Neuronal stem cell (in vitro differentiated cells): ENCODE measurements around the gene CBX3.

Experiments
- DNase-seq: peaks from one replicate; pipeline ENCODE4 v3.0.0-alpha.2; 2013; ENCODE audit warnings: low spot score
- H2AFZ ChIP-seq: one replicate; pipeline ENCODE4 v1.6.1; 2013; ENCODE audit warnings: mild to moderate bottlenecking, low read length, inconsistent platforms
- H2AK5ac ChIP-seq: 2 replicates; pipeline ENCODE4 v1.6.1; 2013; ENCODE audit warnings: low read depth, mild to moderate bottlenecking, inconsistent platforms, low read length, moderate library complexity, mixed read lengths
- H2BK120ac ChIP-seq: 2 replicates; pipeline ENCODE4 v1.6.1; 2013; ENCODE audit warnings: low read depth, mild to moderate bottlenecking, inconsistent platforms, low read length, moderate library complexity, mixed read lengths
- H2BK12ac ChIP-seq: one replicate; pipeline ENCODE4 v1.6.1; 2013; ENCODE audit warnings: low read length, inconsistent platforms
- H2BK15ac ChIP-seq: 2 replicates; pipeline ENCODE4 v1.6.1; 2013; ENCODE audit warnings: mild to moderate bottlenecking, low read length, inconsistent platforms, mixed read lengths
- H2BK5ac ChIP-seq: one replicate; pipeline ENCODE4 v1.6.1; 2013; ENCODE audit warnings: inconsistent platforms, mild to moderate bottlenecking, low read length, moderate library complexity
- H3K14ac ChIP-seq: one replicate; pipeline ENCODE4 v1.6.1; 2013; ENCODE audit warnings: low read length, inconsistent platforms
- H3K18ac ChIP-seq: 2 replicates; pipeline ENCODE4 v1.6.1; 2013; ENCODE audit warnings: low read length, inconsistent platforms
- H3K23ac ChIP-seq: 2 replicates; pipeline ENCODE4 v1.6.1; 2013; ENCODE audit warnings: low read depth, mild to moderate bottlenecking, mixed read lengths, low read length, inconsistent platforms; ENCODE audit not compliant: poor library complexity
- H3K27ac ChIP-seq: replicated peaks from 3 replicates; pipeline ENCODE4 v1.5.1; 2013; ENCODE audit warnings: low read length, inconsistent platforms
- H3K27me3 ChIP-seq, 3 experiments: 2 replicates each; pipeline ENCODE4 v1.6.1; 2013; ENCODE audit warnings: low read length in 3 of 3, mild to moderate bottlenecking in 2 of 3, inconsistent platforms in 1 of 3, low read depth in 1 of 3, mixed read lengths in 1 of 3, moderate library complexity in 1 of 3; ENCODE audit not compliant: control insufficient read depth in 3 of 3, insufficient read depth in 3 of 3
- H3K36me3 ChIP-seq, 2 donors: replicated peaks in 1 of 2; 2 replicates each; pipeline ENCODE4 v1.6.1; 2013; ENCODE audit warnings: low read length in 2 of 2; ENCODE audit not compliant: control insufficient read depth in 2 of 2, insufficient read depth in 2 of 2
- H3K4ac ChIP-seq: 2 replicates; pipeline ENCODE4 v1.6.1; 2013; ENCODE audit warnings: inconsistent platforms, mild to moderate bottlenecking, low read length, moderate library complexity
- H3K4me1 ChIP-seq, 2 donors: 1 replicate in 1 of 2; 2 replicates in 1 of 2; pipeline ENCODE4 v1.6.1; 2013; ENCODE audit warnings: low read length in 2 of 2, low read depth in 1 of 2; ENCODE audit not compliant: control insufficient read depth in 2 of 2, insufficient read depth in 1 of 2
- H3K4me2 ChIP-seq: one replicate; pipeline ENCODE4 v1.6.1; 2013; ENCODE audit warnings: mild to moderate bottlenecking, low read length, inconsistent platforms; ENCODE audit not compliant: insufficient read depth, poor library complexity, severe bottlenecking
- H3K4me3 ChIP-seq, 2 donors: 2 replicates each; pipeline ENCODE4 v1.5.1; 2013; ENCODE audit warnings: low read length in 2 of 2, mild to moderate bottlenecking in 2 of 2, inconsistent platforms in 1 of 2, moderate library complexity in 1 of 2
- H3K79me1 ChIP-seq: one replicate; pipeline ENCODE4 v1.6.1; 2013; ENCODE audit warnings: low read depth, mild to moderate bottlenecking, inconsistent platforms, low read length, moderate library complexity
- H3K9ac ChIP-seq: one replicate; pipeline ENCODE4 v1.6.1; 2013; ENCODE audit warnings: mild to moderate bottlenecking, low read depth, low read length, inconsistent platforms; ENCODE audit not compliant: poor library complexity
- H3K9me3 ChIP-seq, 2 donors: replicated peaks in 1 of 2; 2 replicates each; pipeline versions ENCODE3 to v1.6.1; 2013; ENCODE audit warnings: low read length in 2 of 2, mild to moderate bottlenecking in 2 of 2, inconsistent platforms in 1 of 2, low read depth in 1 of 2, mixed read lengths in 1 of 2, moderate library complexity in 1 of 2; ENCODE audit not compliant: control insufficient read depth in 2 of 2, insufficient read depth in 1 of 2
- H4K8ac ChIP-seq: one replicate; pipeline ENCODE4 v1.6.1; 2013; ENCODE audit warnings: low read depth, mild to moderate bottlenecking, inconsistent platforms, low read length, moderate library complexity
- H4K91ac ChIP-seq: one replicate; pipeline ENCODE4 v1.6.1; 2013; ENCODE audit warnings: low read length, low read depth, mild to moderate bottlenecking, inconsistent platforms; ENCODE audit not compliant: poor library complexity
- WGBS, 2 donors: extraction: QIAGEN DNeasy Blood & Tissue Kit; methylation state at CpG; one replicate each; pipeline ENCODE4 v1.1.7; 2013; ENCODE audit warnings: missing lambda C conversion rate in 2 of 2, mixed read lengths in 1 of 2; ENCODE audit not compliant: insufficient read length in 2 of 2, insufficient replicate concordance in 1 of 2; ENCODE audit errors: extremely low coverage in 2 of 2; 5-methylcytosine and 5-hydroxymethylcytosine counted together

Gene CBX3

DNA sequence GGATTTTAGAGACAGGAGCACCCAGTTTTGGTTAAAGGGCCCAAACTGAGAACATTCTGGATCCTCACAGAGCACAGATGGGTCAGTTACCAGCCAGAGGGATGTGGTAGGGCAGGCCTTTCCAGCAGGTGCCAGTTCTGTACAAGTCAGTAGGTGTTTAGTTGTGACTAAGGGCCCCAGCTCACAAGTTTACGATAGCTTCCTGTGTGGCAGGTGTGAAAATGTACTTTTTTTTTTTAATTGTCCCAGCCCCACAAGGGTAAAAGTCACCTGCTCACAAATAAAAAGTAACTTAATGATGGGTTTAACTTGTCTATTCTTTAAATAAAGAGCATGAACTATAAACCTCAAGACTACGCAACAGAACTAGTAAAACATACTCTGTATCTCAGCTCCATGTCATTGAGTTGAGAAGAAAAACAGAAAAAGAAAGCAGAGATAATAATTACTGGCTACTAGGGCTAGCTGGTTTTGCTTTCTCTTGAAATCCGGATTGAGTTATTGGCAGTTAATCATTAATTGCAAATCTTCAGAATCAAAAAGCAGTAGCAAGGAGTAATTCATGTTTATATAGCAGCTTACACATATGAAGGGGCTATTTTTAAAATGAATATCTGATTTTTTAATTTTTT, 34.1 kb upstream of the CBX3 start:
- no CpG with 5 or more reads among the region's 3 CpGs for WGBS, 2 donors
- Histone ChIP-seq H2BK120ac (no peak overlapping the region), H3K27ac (no peak overlapping the region), H3K18ac (no peak overlapping the region), H2BK5ac (no peak overlapping the region), H3K9ac (no peak overlapping the region), H4K8ac (no peak overlapping the region), H2AFZ (no peak overlapping the region), H3K4me2 (no peak overlapping the region), H3K14ac (no peak overlapping the region), H4K91ac (no peak overlapping the region), H3K79me1 (no peaks in the 10 kb centered on the region), H2AK5ac (no peak overlapping the region), H3K27me3 (no peaks in the 10 kb centered on the region), H3K23ac (no peak overlapping the region), H3K36me3 (no peaks in the 10 kb centered on the region), H3K9me3 (no peaks in the 10 kb centered on the region), H3K4me3 (no peak overlapping the region), H2BK12ac (no peak overlapping the region), H3K4ac (no peak overlapping the region), H2BK15ac (no peak overlapping the region), H3K4me1 (peaks cover 0 to 2% of the 10 kb centered on the region in 2 donors)
- DNase-seq = no peak

- H3K18ac ChIP-seq = no peak overlapping the region
- H3K4me2 ChIP-seq = no peak overlapping the region
- H2BK15ac ChIP-seq = no peak overlapping the region
- H2BK120ac ChIP-seq = no peak overlapping the region
- no peaks in the 10 kb centered on the region for H3K9me3 ChIP-seq
- no peak overlapping the region for H3K9ac ChIP-seq
- H3K23ac ChIP-seq = no peak overlapping the region
- WGBS, 2 donors = no CpG with 5 or more reads among the region's 6 CpGs
- no peak overlapping the region for H3K4me3 ChIP-seq
- no peaks in the 10 kb centered on the region for H3K79me1 ChIP-seq
- H3K4me1 ChIP-seq = peaks cover 0 to 2% of the 10 kb centered on the region in 2 donors
- H2AK5ac ChIP-seq = no peak overlapping the region
- no peaks in the 10 kb centered on the region for H3K27me3 ChIP-seq
- H3K27ac ChIP-seq = no peak overlapping the region
- DNase-seq = no peak
- H2AFZ ChIP-seq = no peak overlapping the region
- H4K91ac ChIP-seq = no peak overlapping the region
- H3K14ac ChIP-seq = no peak overlapping the region
- no peak overlapping the region for H2BK12ac ChIP-seq
- no peak overlapping the region for H2BK5ac ChIP-seq
- no peak overlapping the region for H4K8ac ChIP-seq
- H3K4ac ChIP-seq = no peak overlapping the region
- no peaks in the 10 kb centered on the region for H3K36me3 ChIP-seq
Observed at GRCh38 chr7:26168458-26169023, 33.0 kb upstream of the CBX3 start.

- Histone ChIP-seq H3K79me1 (no peaks in the 10 kb centered on the region), H3K18ac (no peak overlapping the region), H2BK12ac (no peak overlapping the region), H3K14ac (no peak overlapping the region), H3K4me3 (no peak overlapping the region), H3K27me3 (no peaks in the 10 kb centered on the region), H4K8ac (no peak overlapping the region), H2AFZ (no peak overlapping the region), H2AK5ac (peak overlapping the region; percentile 37), H3K27ac (no peak overlapping the region), H3K4me1 (peaks cover 0 to 2% of the 10 kb centered on the region in 2 donors), H3K4ac (no peak overlapping the region), H2BK15ac (no peak overlapping the region), H4K91ac (no peak overlapping the region), H3K4me2 (no peak overlapping the region), H3K9ac (no peak overlapping the region), H2BK120ac (no peak overlapping the region), H2BK5ac (no peak overlapping the region), H3K36me3 (no peaks in the 10 kb centered on the region), H3K23ac (peak overlapping the region; percentile 65), H3K9me3 (no peaks in the 10 kb centered on the region)
- WGBS, 2 donors = no CpG with 5 or more reads among the region's 3 CpGs
- no peak for DNase-seq
Observed at GRCh38 chr7:26169271-26169670, 32.3 kb upstream of the CBX3 start.

GRCh38 chr7:26170663-26171062, 30.9 kb upstream of the CBX3 start:
- no peak for DNase-seq
- Histone ChIP-seq H3K27me3 (no peaks in the 10 kb centered on the region), H2BK120ac (no peak overlapping the region), H4K91ac (no peak overlapping the region), H3K36me3 (no peaks in the 10 kb centered on the region), H3K4ac (no peak overlapping the region), H3K4me1 (peaks cover 0 to 2% of the 10 kb centered on the region in 2 donors), H4K8ac (no peak overlapping the region), H3K4me2 (no peak overlapping the region), H3K27ac (no peak overlapping the region), H3K18ac (no peak overlapping the region), H3K14ac (no peak overlapping the region), H2BK12ac (no peak overlapping the region), H3K4me3 (no peak overlapping the region), H3K79me1 (no peaks in the 10 kb centered on the region), H3K9ac (no peak overlapping the region), H2AFZ (no peak overlapping the region), H3K23ac (no peak overlapping the region), H3K9me3 (no peaks in the 10 kb centered on the region), H2AK5ac (no peak overlapping the region), H2BK15ac (no peak overlapping the region), H2BK5ac (no peak overlapping the region)
- WGBS, 2 donors = no CpG with 5 or more reads among the region's 1 CpG
